IPS-18c (cell line): ENCODE results near the gene ADORA2B.
A peak's percentile ranks its signal among the peaks of the same experiment; 100 is the strongest.

Source experiments
- H3K4me3 ChIP-seq: 2 replicates; pipeline ENCODE4 v1.7.0; 2013; ENCODE audit warnings: low read depth, mild to moderate bottlenecking, low read length, moderate library complexity; ENCODE audit not compliant: insufficient read depth
- H3K9me3 ChIP-seq: one replicate; pipeline ENCODE4 v1.6.1; 2013; ENCODE audit warnings: mild to moderate bottlenecking, low read length, moderate library complexity; ENCODE audit not compliant: control insufficient read depth, insufficient read depth

Gene ADORA2B

DNA sequence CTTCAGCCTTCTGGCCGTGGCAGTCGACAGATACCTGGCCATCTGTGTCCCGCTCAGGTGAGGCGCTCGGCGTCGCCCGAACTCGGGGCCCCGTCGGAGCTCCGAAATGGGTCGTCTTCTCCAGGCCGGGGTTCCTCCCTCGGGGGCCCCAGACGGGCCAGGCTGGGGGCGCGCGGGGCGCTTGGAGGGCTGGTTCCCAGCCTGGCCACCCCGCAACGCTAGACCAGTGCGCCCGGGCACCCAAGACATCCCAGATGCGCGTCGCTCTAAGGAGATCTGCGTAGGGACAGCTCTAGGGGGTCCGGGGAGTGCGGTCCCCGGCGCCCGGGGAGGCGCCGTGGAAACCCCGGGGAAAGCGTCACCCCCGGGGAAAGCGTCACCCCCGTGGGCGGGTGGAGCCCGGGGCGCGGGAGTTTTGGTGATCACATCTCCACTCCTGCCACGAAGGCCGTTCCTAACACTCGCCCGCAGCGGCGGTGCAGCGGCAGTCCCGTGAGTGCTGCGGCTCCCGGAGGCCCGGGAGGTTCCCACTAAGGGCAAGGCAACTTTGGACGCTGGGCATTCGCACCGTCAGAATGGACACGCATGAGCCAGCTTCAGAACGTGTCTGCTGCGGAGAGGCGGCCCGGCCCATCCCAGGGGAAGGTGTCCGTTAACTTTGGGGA is 729 bp downstream of the ADORA2B start:
- Histone ChIP-seq H3K4me3 (peak overlapping the region; percentile 61), H3K9me3 (no peaks in the 10 kb centered on the region)

DNA sequence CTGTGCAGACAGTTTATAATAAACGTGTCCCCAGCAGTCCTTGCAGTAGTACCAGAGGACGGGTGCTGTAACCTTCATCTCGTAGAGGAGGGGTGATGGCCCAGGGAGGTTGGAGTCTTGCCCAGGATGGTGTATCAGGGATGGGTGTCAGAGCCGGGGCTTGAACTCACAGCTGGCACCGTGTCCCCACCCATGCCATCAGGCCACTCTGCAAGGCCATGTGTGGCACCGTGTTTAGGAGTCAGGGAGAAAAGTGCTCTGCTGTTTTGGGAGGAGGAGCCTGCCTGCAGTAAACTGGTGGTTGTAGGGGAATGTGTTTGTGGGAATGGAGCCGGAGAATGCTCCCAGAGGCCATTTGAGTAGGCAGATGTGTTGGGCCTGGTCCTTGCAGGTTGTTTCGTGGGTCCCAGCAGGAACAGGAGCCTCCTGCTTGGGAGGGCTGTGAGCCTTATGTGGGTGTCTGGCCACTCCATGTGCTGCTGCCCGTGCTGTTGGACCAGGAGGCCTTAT is 1.7 kb downstream of the ADORA2B start:
- Histone ChIP-seq H3K4me3 (no peak overlapping the region; the same call in none of the 2 replicates), H3K9me3 (no peaks in the 10 kb centered on the region)

DNA sequence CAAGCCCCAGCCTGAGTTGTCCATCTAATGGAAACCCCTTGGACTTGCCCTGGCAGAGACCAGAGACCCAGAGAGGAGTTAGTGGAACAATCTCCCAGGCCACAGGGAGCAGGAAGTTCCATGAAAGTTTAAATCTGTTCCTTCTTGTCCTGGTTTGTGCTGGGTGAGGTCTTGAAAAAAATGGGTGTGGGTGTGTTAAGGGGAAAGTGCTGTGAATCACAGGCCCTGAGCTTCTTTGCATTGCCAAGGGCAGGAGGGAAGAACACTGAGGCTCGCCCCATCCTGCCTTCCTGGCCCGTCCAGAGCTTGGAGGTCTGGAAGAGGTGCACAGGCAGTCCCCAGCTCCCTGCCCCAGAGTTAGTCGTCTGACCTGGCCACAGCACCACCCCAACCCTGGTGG is 2.3 kb downstream of the ADORA2B start:
- Histone ChIP-seq H3K4me3 (no peak overlapping the region), H3K9me3 (no peaks in the 10 kb centered on the region)

DNA sequence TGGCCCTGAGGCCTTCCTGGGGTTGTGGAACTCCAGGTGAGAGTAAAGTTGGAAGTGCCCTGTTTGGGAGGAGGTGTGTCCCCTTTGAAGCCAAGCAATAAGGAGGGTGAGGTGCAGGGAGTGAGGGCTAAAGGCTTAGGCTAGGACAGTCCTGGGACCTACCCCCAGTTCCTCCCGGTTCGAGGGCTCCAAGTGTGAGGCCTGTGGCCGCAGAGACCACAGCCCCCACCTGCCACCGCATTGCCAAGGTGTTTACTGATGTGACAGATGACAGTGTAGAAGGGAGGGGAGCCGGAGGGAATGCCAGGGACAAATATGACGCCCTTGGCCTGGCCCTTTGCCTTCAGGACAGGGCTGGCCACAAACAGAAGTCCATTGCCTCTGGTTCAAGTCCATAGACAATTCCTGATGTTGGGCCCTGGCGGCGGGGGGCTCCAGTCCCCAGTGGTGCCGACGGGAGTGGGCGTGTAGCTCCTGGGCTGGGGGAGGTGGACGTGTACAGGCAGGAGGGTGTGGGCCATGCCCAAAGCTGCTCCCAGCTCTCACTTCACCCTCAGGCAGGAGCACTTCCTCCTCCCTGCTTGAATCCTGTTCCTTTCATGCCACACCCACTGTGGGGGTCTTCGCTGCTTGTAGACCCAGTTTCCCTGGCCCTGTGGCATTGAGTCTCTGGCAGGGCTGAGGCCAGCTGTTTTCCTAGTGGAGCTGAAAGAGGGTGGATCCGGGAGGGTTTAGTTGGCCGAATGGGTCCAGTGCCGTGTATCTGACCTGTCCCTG is 3.2 kb downstream of the ADORA2B start:
- Histone ChIP-seq H3K9me3 (no peaks in the 10 kb centered on the region), H3K4me3 (no peak overlapping the region)

DNA sequence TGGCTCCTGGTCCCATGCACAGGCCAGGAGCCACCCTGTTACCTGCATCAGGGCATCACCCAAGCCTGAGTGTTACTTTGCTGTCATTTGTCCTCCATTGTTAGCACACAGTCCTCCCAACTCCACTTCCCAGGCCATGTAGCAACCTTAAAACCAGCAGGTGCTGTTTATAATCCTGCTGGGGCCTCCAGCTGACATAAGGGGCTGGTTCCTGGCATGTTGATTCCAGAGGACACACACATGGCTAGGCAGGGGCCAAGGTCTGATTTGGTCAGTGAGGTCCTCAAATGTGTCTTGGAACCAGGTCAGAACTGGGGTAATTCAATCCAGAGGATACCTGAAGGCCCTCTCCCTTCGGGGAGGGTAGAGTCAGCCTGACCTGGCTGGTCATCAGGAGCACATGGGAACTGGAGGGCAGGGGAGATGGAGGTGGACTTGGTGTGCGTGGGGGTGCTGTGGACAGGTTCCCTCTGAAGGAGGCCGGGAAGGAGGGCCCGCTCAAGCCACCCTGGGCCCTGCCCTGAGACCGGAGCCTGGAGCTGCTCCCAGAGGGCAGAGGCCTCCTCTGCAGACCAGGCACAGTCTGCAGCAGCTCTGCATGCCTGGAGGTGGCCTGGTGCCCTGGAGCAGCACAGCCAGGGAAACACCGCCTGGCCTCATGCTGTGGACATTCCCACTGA is 6.6 kb downstream of the ADORA2B start:
- no peak overlapping the region for H3K4me3 ChIP-seq
- H3K9me3 ChIP-seq = no peaks in the 10 kb centered on the region

DNA sequence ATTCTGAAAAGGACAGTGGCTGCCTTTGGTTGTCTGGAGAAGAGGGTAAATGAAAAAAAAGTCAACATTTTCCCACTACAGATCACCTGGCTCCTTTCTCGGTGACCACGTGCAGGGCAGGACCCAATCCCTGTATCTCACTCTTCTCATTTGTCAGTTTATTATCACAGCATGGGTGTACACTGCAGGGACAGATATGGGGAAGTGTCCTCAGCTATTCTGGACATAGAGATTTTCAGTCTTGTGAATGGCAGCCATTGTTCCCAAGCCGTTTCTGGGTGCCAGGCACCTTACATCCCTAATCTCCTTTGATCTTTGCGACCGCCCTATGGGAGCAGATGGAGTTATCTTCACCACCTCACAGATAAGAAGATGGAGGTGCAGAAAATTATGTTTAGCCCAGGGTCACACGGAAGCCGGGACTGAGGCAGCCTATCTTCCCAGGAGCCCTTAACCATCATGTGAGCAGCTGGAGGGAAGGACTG is 7.2 kb downstream of the ADORA2B start:
- Histone ChIP-seq H3K9me3 (no peaks in the 10 kb centered on the region), H3K4me3 (no peak overlapping the region)

DNA sequence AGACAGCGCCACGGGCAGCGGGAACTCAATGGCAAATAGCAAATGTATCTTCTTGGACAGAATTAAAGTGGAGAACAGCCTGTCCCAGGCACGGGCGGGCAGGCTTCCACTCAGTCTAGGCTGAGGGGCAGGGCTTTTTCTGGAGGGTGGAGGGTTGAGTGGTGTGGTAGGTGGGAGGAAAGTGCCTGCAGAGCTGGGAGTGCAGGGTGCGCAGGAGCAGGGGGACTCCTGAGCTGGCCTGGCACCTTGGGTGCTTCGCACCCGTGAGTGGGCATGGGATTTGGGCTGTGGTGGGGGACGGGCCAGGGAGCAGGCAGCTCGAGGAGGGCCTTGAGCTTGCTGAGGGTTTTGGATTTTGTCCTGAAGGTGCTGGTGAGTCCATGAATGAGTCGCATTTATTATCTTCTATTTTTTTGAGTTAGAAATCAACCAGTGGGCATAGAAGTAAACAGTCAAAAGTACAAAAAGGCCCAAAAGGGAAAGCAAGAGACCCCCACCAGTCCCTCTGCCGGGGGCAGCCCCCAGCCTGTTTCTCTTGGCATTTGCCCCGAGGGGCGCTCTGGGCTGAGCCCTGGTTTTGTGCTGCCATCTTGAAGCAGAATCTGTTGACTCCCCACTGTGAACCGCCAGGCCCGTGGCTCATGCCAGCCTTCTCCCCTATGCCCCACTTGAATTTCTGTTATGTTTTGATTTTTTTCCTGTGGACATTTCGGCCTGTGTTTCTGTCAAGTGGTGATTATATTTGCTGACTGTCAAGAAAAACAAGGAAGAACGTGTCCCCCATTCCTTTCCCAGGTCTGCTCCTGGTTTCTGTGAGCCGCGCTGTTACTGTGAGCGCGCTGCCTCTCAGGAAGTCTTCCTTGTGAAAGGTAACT is 8.2 kb downstream of the ADORA2B start:
- no peak overlapping the region for H3K4me3 ChIP-seq
- no peaks in the 10 kb centered on the region for H3K9me3 ChIP-seq

DNA sequence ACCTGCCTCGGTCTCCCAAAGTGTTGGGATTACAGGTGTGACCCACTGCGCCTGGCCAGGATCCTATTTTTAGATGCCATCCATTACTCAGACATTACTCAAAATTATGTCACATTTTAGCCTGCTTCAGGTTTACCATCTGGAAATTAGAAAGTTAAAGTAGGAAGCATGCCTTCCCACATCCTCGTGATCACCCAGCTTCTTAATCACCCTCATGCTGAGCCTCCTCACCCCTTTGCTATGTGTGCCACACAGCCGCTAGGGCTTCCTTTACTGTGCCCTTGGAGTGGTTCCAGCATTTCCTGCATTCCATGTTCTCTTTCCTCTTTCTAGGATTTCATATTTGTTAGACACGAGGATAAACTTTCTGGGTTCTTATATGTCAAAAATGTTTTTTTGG is 9.3 kb downstream of the ADORA2B start:
- Histone ChIP-seq H3K9me3 (no peaks in the 10 kb centered on the region), H3K4me3 (no peak overlapping the region)

DNA sequence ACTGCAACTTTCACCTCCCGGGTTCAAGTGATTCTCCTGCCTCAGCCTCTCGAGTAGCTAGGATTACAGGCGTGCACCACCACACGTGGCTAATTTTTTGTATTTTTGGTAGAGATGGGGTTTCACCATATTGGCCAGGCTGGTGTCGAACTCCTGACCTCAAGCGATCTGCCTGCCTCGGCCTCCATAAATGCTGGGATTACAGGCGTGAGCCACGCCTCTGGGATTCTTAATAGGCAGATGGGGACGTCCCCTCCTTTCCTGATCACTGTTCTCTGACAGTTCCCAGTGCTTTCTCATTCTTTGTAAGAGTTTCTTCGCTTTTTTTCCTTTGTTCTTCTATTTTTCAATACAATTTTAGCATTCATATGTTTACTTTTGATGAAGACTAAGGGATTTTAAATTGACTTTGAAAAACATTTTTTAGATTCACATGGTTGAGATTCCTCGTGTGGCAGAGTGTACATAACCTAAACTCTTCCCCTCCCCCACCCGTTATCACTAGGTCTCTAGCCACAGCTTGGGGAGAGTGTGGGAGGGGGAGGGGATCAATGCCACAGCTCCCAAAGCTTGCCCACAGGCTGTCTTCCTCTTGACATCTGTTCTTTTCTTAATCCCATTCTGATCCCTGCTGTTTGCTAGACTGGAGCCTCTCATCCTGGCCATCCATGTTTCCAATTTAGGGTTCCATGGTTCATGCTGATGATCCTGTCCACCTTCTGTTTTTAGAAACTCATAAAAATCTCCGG is 11.0 kb downstream of the ADORA2B start:
- no peaks in the 10 kb centered on the region for H3K9me3 ChIP-seq
- no peak overlapping the region for H3K4me3 ChIP-seq

DNA sequence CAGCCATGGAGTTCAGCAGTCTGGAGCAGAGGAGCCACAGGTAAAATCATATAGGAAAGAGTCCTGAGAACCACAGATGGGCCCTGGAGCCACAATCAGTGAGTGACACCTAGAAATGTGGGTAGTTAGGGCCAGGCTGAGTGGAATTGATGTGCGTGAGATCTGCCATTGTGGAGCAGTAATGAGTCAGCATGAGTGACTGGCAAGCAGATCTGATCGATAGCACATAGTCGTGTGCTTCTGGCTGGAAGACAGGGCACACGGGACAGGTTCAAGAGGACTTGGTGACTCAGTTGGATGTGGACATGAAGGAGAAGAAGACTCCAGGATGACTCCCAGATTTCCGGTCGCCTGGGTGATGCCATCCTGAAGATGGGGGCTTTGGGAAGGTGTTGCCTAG is 12.3 kb downstream of the ADORA2B start:
- Histone ChIP-seq H3K4me3 (no peak overlapping the region), H3K9me3 (no peaks in the 10 kb centered on the region)

DNA sequence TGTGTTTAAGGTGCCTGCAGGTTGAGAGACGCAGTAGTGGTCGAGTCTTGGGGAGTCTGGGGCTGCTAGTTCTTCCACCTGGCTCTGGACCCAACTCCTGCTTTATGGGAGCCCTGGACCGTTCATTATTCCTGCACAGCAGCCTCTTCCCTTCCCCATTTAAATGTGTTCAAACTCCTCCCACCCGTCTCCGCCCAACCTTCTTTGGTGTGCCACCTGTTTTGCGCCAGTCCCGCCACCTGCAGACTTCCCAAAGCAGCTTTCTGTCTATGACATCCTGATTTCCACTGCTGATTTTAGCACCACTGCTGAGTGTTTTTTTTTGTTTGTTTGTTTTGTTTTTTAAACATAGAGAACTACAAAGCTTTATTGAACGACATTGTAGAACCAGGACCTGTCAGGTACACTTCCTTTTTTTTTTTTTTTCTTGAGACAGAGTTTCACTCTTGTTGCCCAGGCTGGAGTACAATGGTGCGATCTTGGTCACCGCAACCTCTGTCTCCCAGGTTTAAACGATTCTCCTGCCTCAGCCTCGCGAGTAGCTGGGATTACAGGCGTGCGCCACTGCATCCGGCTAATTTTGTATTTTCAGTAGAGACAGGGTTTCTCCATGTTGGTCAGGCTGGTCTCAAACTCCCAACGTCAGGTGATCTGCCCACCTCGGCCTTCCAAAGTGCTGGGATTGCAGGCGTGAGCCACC is 12.8 kb downstream of the ADORA2B start:
- Histone ChIP-seq H3K9me3 (no peaks in the 10 kb centered on the region), H3K4me3 (no peak overlapping the region)

DNA sequence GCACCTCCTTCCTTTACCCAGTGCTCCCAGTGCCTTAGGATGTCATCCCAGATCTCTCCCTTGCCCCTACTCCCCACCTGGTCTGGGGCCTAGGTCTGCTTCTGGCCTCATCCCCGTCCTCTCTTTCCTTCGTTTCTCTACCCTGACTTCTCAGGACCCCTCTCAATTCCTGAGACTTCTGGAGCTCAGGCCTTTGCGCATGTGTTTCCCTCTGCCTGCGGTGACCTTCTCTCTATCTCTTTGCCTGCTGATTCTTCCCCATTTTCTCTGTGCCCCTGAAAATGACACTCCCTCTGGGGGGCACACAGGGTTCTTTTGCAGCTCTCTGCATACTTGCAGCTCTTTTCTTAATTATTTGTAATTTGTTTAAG is 13.5 kb downstream of the ADORA2B start:
- H3K4me3 ChIP-seq = no peak overlapping the region
- no peaks in the 10 kb centered on the region for H3K9me3 ChIP-seq

DNA sequence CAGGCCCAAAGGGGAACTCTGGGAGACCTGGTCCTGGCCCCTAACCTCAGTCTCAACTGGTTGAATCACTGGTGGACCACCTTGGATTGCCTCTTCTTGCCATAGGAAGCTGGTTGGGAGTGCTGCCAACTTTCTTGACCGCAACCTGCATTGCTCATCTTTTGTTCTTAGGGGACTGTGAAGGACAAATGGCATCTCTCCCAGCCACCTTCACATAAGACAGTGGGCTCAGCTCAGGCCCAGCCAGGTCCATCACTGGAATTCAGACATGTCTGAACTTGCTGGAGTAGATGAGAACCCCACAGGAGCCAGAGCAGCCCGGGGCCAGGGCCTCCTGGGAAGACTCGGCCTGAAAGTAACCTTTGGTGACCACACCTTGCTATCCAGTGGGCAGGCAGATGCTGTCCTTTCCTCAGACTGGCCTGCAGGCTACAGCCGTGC is 18.8 kb downstream of the ADORA2B start:
- H3K9me3 ChIP-seq = no peaks in the 10 kb centered on the region
- no peak overlapping the region for H3K4me3 ChIP-seq

DNA sequence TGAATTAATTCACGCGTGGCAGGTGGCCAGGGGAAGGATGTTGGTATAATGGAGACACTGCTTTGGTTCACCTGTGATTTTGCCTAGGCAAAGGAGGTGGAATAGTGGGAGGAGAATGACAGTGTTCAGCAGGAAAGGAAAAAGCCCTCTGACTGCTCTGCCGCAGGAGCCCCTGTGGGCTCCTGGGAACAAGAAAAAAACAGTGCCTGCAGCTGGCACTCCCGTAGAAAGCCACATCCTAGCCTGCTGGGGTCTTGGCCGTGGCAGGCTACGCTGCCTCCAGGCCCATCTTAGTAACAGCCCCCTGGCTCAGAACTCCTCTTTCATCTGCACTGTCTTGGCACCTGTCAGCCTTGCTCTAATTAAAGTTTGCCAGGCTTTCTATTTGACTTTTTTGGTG is 20.6 kb downstream of the ADORA2B start:
- Histone ChIP-seq H3K4me3 (no peak overlapping the region), H3K9me3 (no peaks in the 10 kb centered on the region)

DNA sequence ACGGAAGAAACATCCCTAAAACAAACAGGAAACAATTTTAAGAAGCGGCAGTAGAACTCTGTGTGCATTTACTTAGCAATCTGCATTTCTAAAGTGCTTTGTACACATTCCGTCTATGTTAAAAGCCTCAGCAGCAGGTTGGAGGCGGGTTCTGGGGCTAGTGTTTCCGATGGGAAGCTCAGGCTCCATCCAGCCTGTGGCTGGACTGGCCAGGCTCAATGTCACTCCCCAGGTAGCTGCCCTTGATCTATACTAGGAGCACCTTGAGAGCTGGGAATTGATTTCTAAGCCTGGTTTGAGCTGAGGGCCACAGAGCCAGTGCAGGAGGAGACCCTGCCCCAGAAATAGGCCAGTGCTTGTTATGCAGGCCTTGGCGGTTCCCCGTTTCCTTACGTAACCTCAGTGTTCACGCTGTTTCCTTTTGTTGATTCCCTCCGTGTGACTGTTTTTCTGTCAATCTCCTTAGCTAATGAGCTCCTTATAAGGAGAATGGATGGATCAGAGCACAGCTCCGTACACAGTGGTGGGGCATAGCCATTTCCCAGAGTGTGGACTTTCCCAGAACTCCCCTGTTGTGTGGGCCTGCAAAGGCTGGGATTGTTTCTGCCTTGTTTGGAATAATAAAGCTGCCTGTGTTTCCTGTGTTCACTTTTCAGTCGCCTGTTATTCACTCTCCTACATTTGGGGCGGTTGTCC is 21.4 kb downstream of the ADORA2B start:
- peak overlapping the region; percentile 12; the same call in 1 of the 2 replicates for H3K4me3 ChIP-seq
- H3K9me3 ChIP-seq = no peaks in the 10 kb centered on the region
